ENCODE results near the gene PIGH.

- TF ChIP-seq EP300 (IDR thresholded peaks at IDR 0.05; ENCODE audit: low read depth), result no peak
- TF ChIP-seq, protein P1, sequence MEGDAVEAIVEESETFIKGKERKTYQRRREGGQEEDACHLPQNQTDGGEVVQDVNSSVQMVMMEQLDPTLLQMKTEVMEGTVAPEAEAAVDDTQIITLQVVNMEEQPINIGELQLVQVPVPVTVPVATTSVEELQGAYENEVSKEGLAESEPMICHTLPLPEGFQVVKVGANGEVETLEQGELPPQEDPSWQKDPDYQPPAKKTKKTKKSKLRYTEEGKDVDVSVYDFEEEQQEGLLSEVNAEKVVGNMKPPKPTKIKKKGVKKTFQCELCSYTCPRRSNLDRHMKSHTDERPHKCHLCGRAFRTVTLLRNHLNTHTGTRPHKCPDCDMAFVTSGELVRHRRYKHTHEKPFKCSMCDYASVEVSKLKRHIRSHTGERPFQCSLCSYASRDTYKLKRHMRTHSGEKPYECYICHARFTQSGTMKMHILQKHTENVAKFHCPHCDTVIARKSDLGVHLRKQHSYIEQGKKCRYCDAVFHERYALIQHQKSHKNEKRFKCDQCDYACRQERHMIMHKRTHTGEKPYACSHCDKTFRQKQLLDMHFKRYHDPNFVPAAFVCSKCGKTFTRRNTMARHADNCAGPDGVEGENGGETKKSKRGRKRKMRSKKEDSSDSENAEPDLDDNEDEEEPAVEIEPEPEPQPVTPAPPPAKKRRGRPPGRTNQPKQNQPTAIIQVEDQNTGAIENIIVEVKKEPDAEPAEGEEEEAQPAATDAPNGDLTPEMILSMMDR (IDR thresholded peaks at IDR 0.05), result no peak
- no peak for TF ChIP-seq POLR2A (IDR thresholded peaks at IDR 0.05)
- no peak for TF ChIP-seq POLR2AphosphoS5 (IDR thresholded peaks at IDR 0.05)
These were observed 43.4 kb downstream of the PIGH start for GRCh38 chr14:67556671-67557070.

Data from transverse colon (tissue), 4 donors.